Astrocyte (in vitro differentiated cells and primary cell): ENCODE measurements around the gene S100A3. TPM values are rescaled to one million over a fixed set of nuclear protein-coding genes. Genes with fewer than 3 reads are reported as not detected.
"Not testable (repeated sequence)": the region's sequence is repeated elsewhere in the genome, so short reads cannot be mapped to it uniquely, and the experiment has no call there.

Source experiments
- DNase-seq: peaks from one replicate; pipeline ENCODE4 v3.0.0-alpha.2; 2010; ENCODE audit warnings: low read depth
- FAIRE-seq: peaks from 2 replicates; lab custom pipeline; 2011; peaks lifted over from hg19 to GRCh38; lab: Jason Lieb, UNC
- H2AFZ ChIP-seq: 2 replicates; pipeline ENCODE4 v1.6.0; 2012; ENCODE audit warnings: low read depth, low read length, inconsistent platforms
- H3K27ac ChIP-seq: 2 replicates; pipeline ENCODE4 v1.5.1; 2011; ENCODE audit warnings: low read depth, low read length, inconsistent platforms
- H3K27me3 ChIP-seq: 2 replicates; pipeline ENCODE4 v1.6.0; 2011; ENCODE audit warnings: low read length, inconsistent platforms; ENCODE audit not compliant: insufficient read depth
- H3K36me3 ChIP-seq: 2 replicates; pipeline ENCODE4 v1.5.1; 2011; ENCODE audit warnings: low read length, inconsistent platforms; ENCODE audit not compliant: insufficient read depth
- H3K4me1 ChIP-seq: 2 replicates; pipeline ENCODE4 v1.5.1; 2011; ENCODE audit warnings: low read length, inconsistent platforms; ENCODE audit not compliant: insufficient read depth
- H3K4me2 ChIP-seq: 2 replicates; pipeline ENCODE4 v1.6.0; 2012; ENCODE audit warnings: low read length, inconsistent platforms
- H3K4me3 ChIP-seq: 2 replicates; pipeline ENCODE4 v1.5.1; 2011; ENCODE audit warnings: low read depth, mild to moderate bottlenecking, low read length, inconsistent platforms; ENCODE audit not compliant: insufficient read depth
- H3K79me2 ChIP-seq: 2 replicates; pipeline ENCODE4 v1.6.0; 2012; ENCODE audit warnings: mild to moderate bottlenecking, low read length, inconsistent platforms; ENCODE audit not compliant: insufficient read depth
- H3K9ac ChIP-seq: 2 replicates; pipeline ENCODE4 v1.6.0; 2012; ENCODE audit warnings: mild to moderate bottlenecking, low read length, inconsistent platforms
- H3K9me3 ChIP-seq: 2 replicates; pipeline ENCODE4 v1.5.1; 2012; ENCODE audit warnings: low read depth, mild to moderate bottlenecking, low read length, inconsistent platforms; ENCODE audit not compliant: insufficient read depth
- H4K20me1 ChIP-seq: 2 replicates; pipeline ENCODE4 v1.6.0; 2012; ENCODE audit warnings: low read length, inconsistent platforms; ENCODE audit not compliant: insufficient read depth
- H3K27ac Mint-ChIP-seq: one replicate; pipeline ENCODE4 v1.8.0; 2021; ENCODE audit warnings: mild to moderate bottlenecking, mixed read lengths; ENCODE audit not compliant: unreplicated experiment
- H3K27me3 Mint-ChIP-seq: one replicate; pipeline ENCODE4 v1.8.0; 2021; ENCODE audit warnings: low read depth, mixed read lengths; ENCODE audit not compliant: unreplicated experiment
- H3K36me3 Mint-ChIP-seq: one replicate; pipeline ENCODE4 v1.8.0; 2021; ENCODE audit warnings: low read depth, mixed read lengths; ENCODE audit not compliant: unreplicated experiment
- H3K4me1 Mint-ChIP-seq: one replicate; pipeline ENCODE4 v1.8.0; 2021; ENCODE audit warnings: low read depth, mixed read lengths; ENCODE audit not compliant: unreplicated experiment
- H3K4me3 Mint-ChIP-seq: one replicate; pipeline ENCODE4 v1.8.0; 2021; ENCODE audit warnings: mild to moderate bottlenecking, moderate library complexity, mixed read lengths; ENCODE audit not compliant: unreplicated experiment
- H3K9me3 Mint-ChIP-seq: one replicate; pipeline ENCODE4 v1.8.0; 2021; ENCODE audit warnings: mild to moderate bottlenecking, mixed read lengths; ENCODE audit not compliant: unreplicated experiment
- CTCF ChIP-seq: IDR thresholded peaks from 2 replicates; pipeline ENCODE4 v1.5.1; 2011; ENCODE audit warnings: low read depth, mild to moderate bottlenecking, inconsistent platforms, low read length, moderate library complexity; ENCODE audit not compliant: insufficient read depth
- EZH2 ChIP-seq: IDR thresholded peaks from 2 replicates; pipeline ENCODE4 v1.6.1; 2012; ENCODE audit warnings: mild to moderate bottlenecking, low read length, inconsistent platforms; ENCODE audit not compliant: insufficient read depth
- total RNA-seq: library from RNA; stranded (reverse); gene quantifications from 2 replicates; pipeline ENCODE4 v1.2.1, GENCODE V29; 2021

S100A3 gene
- total RNA-seq, 1 donor from 2014 or later = 14.6 TPM

- DNase-seq (no peak), FAIRE-seq (no peak)
- Mint-ChIP-seq H3K27ac (no peak overlapping the region), H3K9me3 (no peaks in the 10 kb centered on the region), H3K4me1 (peaks cover 8% of the 10 kb centered on the region), H3K27me3 (peaks cover 3% of the 10 kb centered on the region), H3K4me3 (no peak overlapping the region), H3K36me3 (no peaks in the 10 kb centered on the region)
- H3K79me2 ChIP-seq = no peaks in the 10 kb centered on the region
- no peak for TF ChIP-seq CTCF
- no peak for TF ChIP-seq EZH2
- no peaks in the 10 kb centered on the region for H3K36me3 ChIP-seq
- no peak overlapping the region for H3K4me2 ChIP-seq
- H3K27ac ChIP-seq = no peak overlapping the region
- no peaks in the 10 kb centered on the region for H3K4me1 ChIP-seq
- H2AFZ ChIP-seq = no peak overlapping the region
- no peak overlapping the region for H3K4me3 ChIP-seq
- H4K20me1 ChIP-seq = no peaks in the 10 kb centered on the region
- no peak overlapping the region for H3K9ac ChIP-seq
- H3K9me3 ChIP-seq = no peaks in the 10 kb centered on the region
- no peaks in the 10 kb centered on the region for H3K27me3 ChIP-seq
These were observed 28.1 kb downstream of the S100A3 start for GRCh38 chr1:153520818-153521476.

GRCh38 chr1:153520137-153520691 lies 28.8 kb downstream of the S100A3 start:
- H3K27me3 ChIP-seq, H3K9me3 ChIP-seq, H3K27ac Mint-ChIP-seq, H3K4me3 Mint-ChIP-seq, H3K27ac ChIP-seq, H3K79me2 ChIP-seq, H3K4me3 ChIP-seq, H3K4me2 ChIP-seq, H3K36me3 ChIP-seq, H3K4me1 ChIP-seq, FAIRE-seq, H4K20me1 ChIP-seq, H3K4me1 Mint-ChIP-seq, H3K9ac ChIP-seq, H3K27me3 Mint-ChIP-seq, H2AFZ ChIP-seq, DNase-seq, H3K36me3 Mint-ChIP-seq, H3K9me3 Mint-ChIP-seq: not testable (repeated sequence)

- Mint-ChIP-seq H3K4me1 (peaks cover 5% of the 10 kb centered on the region), H3K27ac (no peak overlapping the region), H3K4me3 (no peak overlapping the region), H3K36me3 (no peaks in the 10 kb centered on the region), H3K27me3 (peaks cover 3% of the 10 kb centered on the region), H3K9me3 (no peaks in the 10 kb centered on the region)
- Histone ChIP-seq H3K4me1 (no peaks in the 10 kb centered on the region), H3K36me3 (no peaks in the 10 kb centered on the region), H4K20me1 (no peaks in the 10 kb centered on the region), H3K9ac (no peak overlapping the region), H3K27ac (no peak overlapping the region), H3K27me3 (no peaks in the 10 kb centered on the region), H2AFZ (no peak overlapping the region), H3K4me2 (no peak overlapping the region), H3K4me3 (no peak overlapping the region), H3K9me3 (no peaks in the 10 kb centered on the region), H3K79me2 (no peaks in the 10 kb centered on the region)
- no peak for TF ChIP-seq EZH2
- no peak for TF ChIP-seq CTCF
- no peak for FAIRE-seq
- DNase-seq = no peak
These were observed 29.8 kb downstream of the S100A3 start for GRCh38 chr1:153519242-153519641.
